Measurements from ENCODE around the gene TGM6. TPM values are rescaled to one million over a fixed set of nuclear protein-coding genes. Genes with fewer than 3 reads are reported as not detected.

TGM6 gene
- total RNA-seq, 1 donor from 2014 or later, result not detected

DNA sequence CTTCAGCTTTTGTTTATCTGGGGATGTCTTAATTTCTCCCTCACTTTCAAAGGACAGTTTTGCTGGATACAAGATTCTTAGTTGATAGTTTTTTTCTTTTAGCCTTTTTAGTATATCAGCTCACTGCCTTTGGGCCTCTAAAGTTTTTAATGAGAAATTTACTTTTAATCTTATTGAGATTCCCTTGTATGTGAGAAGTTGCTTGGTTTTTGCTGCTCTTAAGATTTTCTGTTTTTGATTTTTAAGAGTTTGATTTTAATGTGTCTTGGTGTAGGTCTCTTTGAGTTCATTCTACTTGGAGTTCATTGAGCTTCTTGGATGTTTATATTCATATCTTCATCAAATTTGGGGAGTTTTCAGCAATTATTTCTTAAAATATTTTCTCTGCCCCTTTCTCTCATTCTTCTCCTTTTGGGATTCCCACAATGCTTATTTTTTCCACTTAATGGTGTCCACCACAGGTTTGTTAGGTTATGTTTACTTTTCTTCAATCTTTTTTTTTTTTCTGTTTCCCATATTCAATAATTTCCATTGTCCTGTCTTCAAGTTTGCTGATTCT, 19.6 kb upstream of the TGM6 start:
- Mint-ChIP-seq H3K4me1 (ENCODE audit: low read depth) (peaks cover 4% of the 10 kb centered on the region), H3K9me3 (ENCODE audit: low read depth) (peaks cover 23% of the 10 kb centered on the region), H3K36me3 (ENCODE audit: low read depth) (peaks cover 1% of the 10 kb centered on the region), H3K4me3 (ENCODE audit: unreplicated experiment) (no peak overlapping the region), H3K27ac (ENCODE audit: unreplicated experiment) (no peak overlapping the region), H3K27me3 (ENCODE audit: low read depth) (peaks cover 11% of the 10 kb centered on the region)
- TF ChIP-seq, protein P1, sequence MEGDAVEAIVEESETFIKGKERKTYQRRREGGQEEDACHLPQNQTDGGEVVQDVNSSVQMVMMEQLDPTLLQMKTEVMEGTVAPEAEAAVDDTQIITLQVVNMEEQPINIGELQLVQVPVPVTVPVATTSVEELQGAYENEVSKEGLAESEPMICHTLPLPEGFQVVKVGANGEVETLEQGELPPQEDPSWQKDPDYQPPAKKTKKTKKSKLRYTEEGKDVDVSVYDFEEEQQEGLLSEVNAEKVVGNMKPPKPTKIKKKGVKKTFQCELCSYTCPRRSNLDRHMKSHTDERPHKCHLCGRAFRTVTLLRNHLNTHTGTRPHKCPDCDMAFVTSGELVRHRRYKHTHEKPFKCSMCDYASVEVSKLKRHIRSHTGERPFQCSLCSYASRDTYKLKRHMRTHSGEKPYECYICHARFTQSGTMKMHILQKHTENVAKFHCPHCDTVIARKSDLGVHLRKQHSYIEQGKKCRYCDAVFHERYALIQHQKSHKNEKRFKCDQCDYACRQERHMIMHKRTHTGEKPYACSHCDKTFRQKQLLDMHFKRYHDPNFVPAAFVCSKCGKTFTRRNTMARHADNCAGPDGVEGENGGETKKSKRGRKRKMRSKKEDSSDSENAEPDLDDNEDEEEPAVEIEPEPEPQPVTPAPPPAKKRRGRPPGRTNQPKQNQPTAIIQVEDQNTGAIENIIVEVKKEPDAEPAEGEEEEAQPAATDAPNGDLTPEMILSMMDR (IDR thresholded peaks at IDR 0.05), result no peak
- DNase-seq (ENCODE audit: low spot score), result no peak

DNA sequence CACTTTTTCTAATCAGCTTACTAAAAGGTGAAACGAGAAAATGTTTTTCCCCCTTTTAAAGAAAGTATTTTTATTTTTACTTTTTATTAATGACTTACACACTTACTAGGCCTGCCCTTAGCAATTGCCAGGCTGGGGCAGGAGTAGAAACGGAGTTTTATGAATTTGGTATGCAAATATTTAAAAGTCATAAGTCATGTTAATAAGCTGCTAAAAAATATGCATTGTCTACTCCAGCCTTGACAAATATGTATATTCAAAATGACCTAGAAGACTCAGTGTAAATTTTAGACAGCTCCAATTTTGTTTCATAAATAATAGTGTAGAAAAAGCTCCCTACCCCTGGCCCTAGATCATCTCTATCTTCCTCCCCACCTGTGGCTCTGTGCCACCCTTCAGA, 17.5 kb upstream of the TGM6 start:
- DNase-seq (ENCODE audit: low spot score), result no peak
- Mint-ChIP-seq H3K36me3 (ENCODE audit: low read depth) (peaks cover 1% of the 10 kb centered on the region), H3K4me3 (ENCODE audit: unreplicated experiment) (no peak overlapping the region), H3K9me3 (ENCODE audit: low read depth) (peaks cover 27% of the 10 kb centered on the region), H3K27ac (ENCODE audit: unreplicated experiment) (no peak overlapping the region), H3K27me3 (ENCODE audit: low read depth) (peaks cover 11% of the 10 kb centered on the region), H3K4me1 (ENCODE audit: low read depth) (peaks cover 4% of the 10 kb centered on the region)
- TF ChIP-seq, protein P1 (IDR thresholded peaks at IDR 0.05), result no peak

DNA sequence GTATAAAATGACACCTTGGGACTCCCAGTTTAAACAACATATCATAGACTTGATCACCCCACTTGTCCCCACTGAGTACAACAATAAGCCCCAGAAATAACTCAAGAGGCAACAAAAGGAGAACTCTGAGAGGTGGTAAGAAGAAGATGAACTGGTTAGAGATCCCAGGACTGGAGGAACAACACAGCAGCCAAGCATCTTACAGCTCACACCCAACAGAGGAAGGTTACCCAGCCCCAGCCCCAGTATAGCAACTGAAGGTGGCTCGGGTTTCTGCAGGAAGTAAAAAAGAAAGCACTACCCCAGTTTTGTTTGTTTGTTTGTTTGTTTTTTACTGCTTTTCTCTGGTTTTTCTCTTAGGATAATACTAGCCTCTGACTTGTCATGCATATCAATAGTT, 17.1 kb upstream of the TGM6 start:
- peaks cover 1% of the 10 kb centered on the region for H3K36me3 Mint-ChIP-seq (ENCODE audit: low read depth)
- H3K4me3 Mint-ChIP-seq (ENCODE audit: unreplicated experiment), result no peak overlapping the region
- no peak for DNase-seq (ENCODE audit: low spot score)
- TF ChIP-seq, protein P1 (IDR thresholded peaks at IDR 0.05), result no peak
- peaks cover 31% of the 10 kb centered on the region for H3K9me3 Mint-ChIP-seq (ENCODE audit: low read depth)
- peaks cover 4% of the 10 kb centered on the region for H3K4me1 Mint-ChIP-seq (ENCODE audit: low read depth)
- H3K27ac Mint-ChIP-seq (ENCODE audit: unreplicated experiment), result no peak overlapping the region
- H3K27me3 Mint-ChIP-seq (ENCODE audit: low read depth), result peaks cover 11% of the 10 kb centered on the region

DNA sequence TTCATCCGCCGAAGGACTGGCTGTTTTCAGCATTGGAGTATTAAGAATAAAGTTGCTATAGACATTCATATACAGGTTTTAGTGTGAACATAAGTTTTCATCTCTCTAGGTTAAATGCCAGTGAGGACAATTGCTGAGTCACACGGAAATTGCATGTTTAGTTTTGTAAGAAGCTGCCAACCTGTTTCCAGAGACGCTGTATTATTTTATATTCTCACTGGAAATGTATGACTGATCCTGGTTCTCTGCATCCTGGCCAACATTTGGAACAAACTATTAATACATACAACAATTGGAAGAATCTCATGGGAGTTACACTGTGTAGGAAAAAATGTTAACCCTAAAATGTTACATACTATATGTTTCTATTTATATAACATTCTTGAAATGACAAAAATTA, 16.7 kb upstream of the TGM6 start:
- H3K27ac Mint-ChIP-seq (ENCODE audit: unreplicated experiment), result no peak overlapping the region
- H3K27me3 Mint-ChIP-seq (ENCODE audit: low read depth), result peaks cover 11% of the 10 kb centered on the region
- H3K36me3 Mint-ChIP-seq (ENCODE audit: low read depth), result peaks cover 2% of the 10 kb centered on the region
- H3K4me3 Mint-ChIP-seq (ENCODE audit: unreplicated experiment), result no peak overlapping the region
- peaks cover 35% of the 10 kb centered on the region for H3K9me3 Mint-ChIP-seq (ENCODE audit: low read depth)
- no peak for DNase-seq (ENCODE audit: low spot score)
- H3K4me1 Mint-ChIP-seq (ENCODE audit: low read depth), result peaks cover 4% of the 10 kb centered on the region
- TF ChIP-seq, protein P1 (IDR thresholded peaks at IDR 0.05), result no peak

DNA sequence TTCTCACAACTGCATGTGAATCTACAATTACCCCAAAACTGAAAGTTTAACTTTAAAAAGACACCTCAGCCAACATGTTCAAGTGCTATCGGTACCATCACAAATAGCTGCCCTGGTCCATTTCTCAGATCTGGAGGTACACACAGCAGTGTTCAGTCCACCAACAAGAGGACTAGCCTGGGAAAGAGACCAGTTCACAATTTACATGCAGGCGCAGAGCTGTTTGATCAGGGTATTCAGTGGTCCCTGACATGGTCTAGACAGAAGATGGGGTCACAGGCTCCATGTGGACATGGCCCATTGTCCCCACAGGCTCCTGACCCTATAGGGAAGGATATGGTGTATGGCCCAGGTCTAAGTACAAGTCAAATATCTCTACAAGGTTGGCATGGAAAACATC, 15.6 kb upstream of the TGM6 start:
- DNase-seq (ENCODE audit: low spot score), result no peak
- H3K27ac Mint-ChIP-seq (ENCODE audit: unreplicated experiment), result no peak overlapping the region
- H3K4me3 Mint-ChIP-seq (ENCODE audit: unreplicated experiment), result no peak overlapping the region
- H3K36me3 Mint-ChIP-seq (ENCODE audit: low read depth), result peaks cover 3% of the 10 kb centered on the region
- peaks cover 6% of the 10 kb centered on the region for H3K27me3 Mint-ChIP-seq (ENCODE audit: low read depth)
- H3K4me1 Mint-ChIP-seq (ENCODE audit: low read depth), result peaks cover 4% of the 10 kb centered on the region
- H3K9me3 Mint-ChIP-seq (ENCODE audit: low read depth), result peaks cover 33% of the 10 kb centered on the region
- TF ChIP-seq, protein P1 (IDR thresholded peaks at IDR 0.05), result no peak

Data from chondrocyte (in vitro differentiated cells).